ENCODE data around the gene PFKP. TPM values are rescaled to one million over a fixed set of nuclear protein-coding genes. Genes with fewer than 3 reads are reported as not detected.

PFKP gene
- total RNA-seq, 1 donor from 2014 or later = 24.2 TPM

DNA sequence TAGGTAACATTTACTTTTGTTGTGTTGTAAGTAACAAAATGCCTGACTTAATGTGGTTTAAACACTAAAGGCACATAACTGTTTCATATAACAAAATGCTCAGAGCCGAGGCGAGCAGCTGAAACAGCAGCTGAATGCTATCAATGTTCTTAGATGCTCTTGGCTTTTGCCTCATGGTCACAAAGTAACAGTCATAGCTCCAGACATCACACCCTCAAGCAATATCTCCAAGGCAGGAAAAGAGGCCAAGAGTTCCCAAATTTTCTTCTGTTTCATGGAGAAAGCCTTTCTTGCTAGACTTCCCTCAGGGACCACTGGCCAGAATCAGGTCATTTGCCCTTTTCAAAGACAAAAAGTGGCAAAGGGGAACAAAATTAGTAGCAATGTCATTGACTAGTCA lies 43.5 kb upstream of the PFKP start:
- no peak overlapping the region for H3K27ac Mint-ChIP-seq (ENCODE audit: unreplicated experiment)

DNA sequence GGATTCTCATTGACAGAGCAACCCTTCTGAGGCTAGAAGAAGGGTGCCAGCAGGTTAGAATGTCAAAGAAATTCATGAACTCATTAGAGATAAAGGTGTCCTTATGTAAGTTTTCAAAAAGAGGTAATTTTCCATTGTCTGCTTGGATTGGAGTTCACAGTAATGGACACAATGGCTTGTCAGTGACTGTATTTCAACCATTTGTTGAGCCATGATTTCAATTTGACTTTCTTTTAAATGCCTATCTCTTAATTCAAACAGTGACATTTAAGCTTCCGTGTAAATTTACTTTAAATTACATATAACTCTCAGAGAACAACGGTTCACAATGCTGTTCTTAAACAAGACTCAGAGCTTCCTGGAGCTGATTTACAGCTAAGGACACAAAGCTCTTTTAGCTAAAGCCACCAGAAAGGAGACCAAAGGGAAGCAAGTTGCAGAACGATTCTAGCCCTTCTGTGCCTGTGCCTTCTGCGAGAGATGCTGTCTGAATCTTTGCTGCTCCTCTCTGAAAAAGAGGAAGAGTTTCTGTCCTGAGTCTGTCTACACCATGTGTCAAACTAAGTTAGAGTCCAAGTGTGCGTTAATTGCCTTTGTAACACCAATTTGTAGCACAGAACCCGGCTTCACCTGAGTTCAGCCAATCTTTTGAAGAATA lies 42.2 kb upstream of the PFKP start:
- H3K27ac Mint-ChIP-seq (ENCODE audit: unreplicated experiment) = no peak overlapping the region
- no peak overlapping the region for H3K4me3 Mint-ChIP-seq (ENCODE audit: unreplicated experiment)
- no peak for TF ChIP-seq CTCF (IDR thresholded peaks at IDR 0.05; ENCODE audit: partially characterized antibody, unreplicated experiment)
- no peaks in the 10 kb centered on the region for H3K27me3 Mint-ChIP-seq (ENCODE audit: unreplicated experiment)
- H3K4me1 Mint-ChIP-seq (ENCODE audit: low read depth, unreplicated experiment) = peaks cover 8% of the 10 kb centered on the region
- H3K36me3 Mint-ChIP-seq (ENCODE audit: unreplicated experiment) = peaks cover 19% of the 10 kb centered on the region
- no peak for DNase-seq
- peaks cover 3% of the 10 kb centered on the region for H3K9me3 Mint-ChIP-seq (ENCODE audit: unreplicated experiment)

More for the DNA sequence above, 43.5 kb upstream of the PFKP start:
- Mint-ChIP-seq H3K4me3 (ENCODE audit: unreplicated experiment) (no peak overlapping the region), H3K36me3 (ENCODE audit: unreplicated experiment) (peaks cover 19% of the 10 kb centered on the region), H3K27me3 (ENCODE audit: unreplicated experiment) (no peaks in the 10 kb centered on the region), H3K9me3 (ENCODE audit: unreplicated experiment) (peaks cover 3% of the 10 kb centered on the region), H3K4me1 (ENCODE audit: low read depth, unreplicated experiment) (no peaks in the 10 kb centered on the region)
- no peak for TF ChIP-seq CTCF (IDR thresholded peaks at IDR 0.05; ENCODE audit: partially characterized antibody, unreplicated experiment)
- no peak for DNase-seq

DNA sequence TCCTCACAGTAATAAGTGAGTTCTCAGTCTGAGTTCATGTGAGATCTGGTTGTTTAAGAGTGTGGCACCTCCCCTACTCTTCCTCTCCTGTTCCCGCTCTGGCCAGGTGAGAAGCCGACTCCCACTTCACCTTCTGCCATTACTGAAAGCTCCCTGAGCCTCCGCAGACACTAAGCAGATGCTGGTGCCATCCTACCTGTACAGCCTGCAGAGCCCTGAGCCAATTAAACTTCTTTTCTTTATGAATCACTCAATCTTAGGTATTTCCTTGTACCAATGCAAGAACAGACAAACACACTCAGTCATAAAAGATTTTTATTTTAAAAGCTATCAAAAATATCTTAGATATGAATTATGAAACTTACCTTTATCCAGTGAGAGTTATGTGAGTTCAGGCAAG lies 39.5 kb upstream of the PFKP start:
- Mint-ChIP-seq H3K4me3 (ENCODE audit: unreplicated experiment) (no peak overlapping the region), H3K27ac (ENCODE audit: unreplicated experiment) (no peak overlapping the region), H3K27me3 (ENCODE audit: unreplicated experiment) (no peaks in the 10 kb centered on the region), H3K4me1 (ENCODE audit: low read depth, unreplicated experiment) (peaks cover 8% of the 10 kb centered on the region), H3K9me3 (ENCODE audit: unreplicated experiment) (no peaks in the 10 kb centered on the region), H3K36me3 (ENCODE audit: unreplicated experiment) (no peaks in the 10 kb centered on the region)
- no peak for TF ChIP-seq CTCF (IDR thresholded peaks at IDR 0.05; ENCODE audit: partially characterized antibody, unreplicated experiment)
- DNase-seq = no peak

DNA sequence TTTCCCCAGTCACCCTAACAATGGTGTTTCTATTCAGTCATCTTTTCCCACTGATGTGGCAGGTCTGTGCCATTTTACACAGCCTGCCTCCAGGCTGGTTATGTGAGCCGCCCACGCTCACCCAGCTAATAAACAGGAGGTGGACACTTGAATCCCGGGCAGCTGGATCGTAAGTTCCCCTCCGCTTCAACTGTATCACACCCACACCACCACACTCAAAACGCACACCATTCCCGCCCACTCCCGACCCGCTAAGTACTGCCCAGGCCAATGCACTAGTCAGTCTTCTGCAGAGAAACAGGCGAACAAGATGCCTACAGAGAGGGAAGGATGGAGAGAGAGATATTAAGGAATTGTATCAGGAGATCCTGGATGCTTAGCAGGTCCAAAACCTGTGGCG lies 38.9 kb upstream of the PFKP start:
- Mint-ChIP-seq H3K4me1 (ENCODE audit: low read depth, unreplicated experiment) (peaks cover 8% of the 10 kb centered on the region), H3K27ac (ENCODE audit: unreplicated experiment) (no peak overlapping the region), H3K27me3 (ENCODE audit: unreplicated experiment) (no peaks in the 10 kb centered on the region), H3K4me3 (ENCODE audit: unreplicated experiment) (no peak overlapping the region), H3K9me3 (ENCODE audit: unreplicated experiment) (no peaks in the 10 kb centered on the region), H3K36me3 (ENCODE audit: unreplicated experiment) (no peaks in the 10 kb centered on the region)
- TF ChIP-seq CTCF (IDR thresholded peaks at IDR 0.05; ENCODE audit: partially characterized antibody, unreplicated experiment) = no peak
- DNase-seq = no peak

GRCh38 chr10:3030765-3031164 lies 36.6 kb upstream of the PFKP start:
- peaks cover 8% of the 10 kb centered on the region for H3K4me1 Mint-ChIP-seq (ENCODE audit: low read depth, unreplicated experiment)
- H3K27ac Mint-ChIP-seq (ENCODE audit: unreplicated experiment) = no peak overlapping the region
- no peaks in the 10 kb centered on the region for H3K27me3 Mint-ChIP-seq (ENCODE audit: unreplicated experiment)
- no peak for DNase-seq
- H3K36me3 Mint-ChIP-seq (ENCODE audit: unreplicated experiment) = no peaks in the 10 kb centered on the region
- TF ChIP-seq CTCF (IDR thresholded peaks at IDR 0.05; ENCODE audit: partially characterized antibody, unreplicated experiment) = no peak
- H3K4me3 Mint-ChIP-seq (ENCODE audit: unreplicated experiment) = no peak overlapping the region
- no peaks in the 10 kb centered on the region for H3K9me3 Mint-ChIP-seq (ENCODE audit: unreplicated experiment)

Measured in glutamatergic neuron (in vitro differentiated cells).